ENCODE results near the gene FHOD3. TPM values are rescaled to one million over a fixed set of nuclear protein-coding genes. Genes with fewer than 3 reads are reported as not detected.

The FHOD3 gene
- total and polyA plus RNA-seq, 2 donors (not counting 1 experiment from before 2014, with no cell fraction given): not detected

DNA sequence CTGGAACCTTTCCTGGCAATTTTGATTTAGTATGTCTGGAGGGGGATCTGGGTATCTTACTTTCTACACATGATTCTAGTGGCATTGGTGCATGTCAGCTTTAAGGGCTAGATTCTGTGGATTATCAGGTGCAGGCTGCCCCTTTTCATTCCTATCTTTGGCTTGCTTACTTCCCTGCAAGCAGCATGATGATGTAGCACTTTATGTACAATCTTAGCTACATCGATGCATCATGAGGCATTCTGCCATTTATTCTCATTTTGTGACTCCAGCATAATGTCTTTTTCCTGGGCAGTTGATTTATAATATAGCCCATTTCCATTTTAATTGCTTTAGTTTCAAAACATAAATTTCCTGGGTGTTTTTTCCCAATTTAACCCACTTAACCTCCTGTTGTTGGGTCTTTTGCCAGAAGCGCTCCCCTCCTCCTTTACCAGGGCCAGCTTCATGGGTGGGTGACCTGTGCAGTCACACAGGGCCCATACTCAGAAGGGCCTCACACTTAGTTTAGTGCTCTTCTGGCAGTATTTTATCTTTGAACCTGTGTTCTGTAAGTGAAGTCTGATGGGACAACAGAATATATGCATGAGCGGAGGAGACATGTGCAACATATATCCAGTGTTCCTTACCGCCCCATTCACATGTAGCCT is 495.2 kb downstream of the FHOD3 start:
- Histone ChIP-seq H4K20me1 (ENCODE audit: control insufficient read depth, insufficient read depth, low read length, poor library complexity, severe bottlenecking) (no peaks in the 10 kb centered on the region), H3K79me2 (ENCODE audit: control insufficient read depth, insufficient read depth, low read length) (no peaks in the 10 kb centered on the region), H3K4me1 (ENCODE audit: control insufficient read depth in 2 of 2, insufficient read depth in 2 of 2, low read length in 2 of 2) (no peaks in the 10 kb centered on the region), H2AFZ (ENCODE audit: insufficient read depth, low read depth, low read length, poor library complexity, severe bottlenecking) (no peak overlapping the region), H3K27me3 (replicated peaks in 1 of 4; ENCODE audit: control extremely low read depth in 1 of 4, control insufficient read depth in 3 of 4, insufficient read depth in 4 of 4, low read length in 3 of 4) (no peaks in the 10 kb centered on the region), H3K9me3 (ENCODE audit: control extremely low read depth in 1 of 3, control insufficient read depth in 2 of 3, insufficient read depth in 1 of 3, low read length in 2 of 3) (no peaks in the 10 kb centered on the region), H3K4me2 (replicated peaks; ENCODE audit: low read depth, low read length, poor library complexity, severe bottlenecking) (no peak overlapping the region), H3K9ac (ENCODE audit: low read length) (no peak overlapping the region), H3K36me3 (replicated peaks in 1 of 2; ENCODE audit: control extremely low read depth in 1 of 2, control insufficient read depth in 1 of 2, extremely low read depth in 1 of 2, insufficient read depth in 2 of 2, low read length in 1 of 2) (peaks cover 10 to 33% of the 10 kb centered on the region in 2 experiments), H3K4me3 (ENCODE audit: control extremely low read depth in 1 of 5, extremely low read depth in 1 of 5, insufficient read depth in 1 of 5, low read depth in 2 of 5, low read length in 4 of 5) (no peak overlapping the region), H3K27ac (ENCODE audit: low read length in 2 of 2) (no peak overlapping the region)
- Mint-ChIP-seq H3K27me3 (no peaks in the 10 kb centered on the region), H3K4me3 (no peak overlapping the region), H3K9me3 (ENCODE audit: insufficient read depth) (peaks cover 6% of the 10 kb centered on the region), H3K27ac (no peak overlapping the region), H3K4me1 (no peaks in the 10 kb centered on the region)
- ChIA-PET POLR2A (no interaction called here), CTCF (no interaction called here)
- TF ChIP-seq EZH2 (IDR thresholded peaks at IDR 0.05; ENCODE audit: borderline replicate concordance, insufficient read depth, low read depth, low read length, poor library complexity, severe bottlenecking) (no peak), CTCF (IDR thresholded peaks at IDR 0.05) (no peak)
- ATAC-seq (ENCODE audit: low read depth) (no peak), DNase-seq (no peak)
- intact Hi-C loops (cut with micrococcal nuclease): no loop called here
- 93% methylated on average over 3 of the region's 4 CpGs for WGBS (ENCODE audit: insufficient coverage)

GRCh38 chr18:36798738-36799473 is 501.4 kb downstream of the FHOD3 start:
- H3K4me3 ChIP-seq (ENCODE audit: control extremely low read depth in 1 of 5, extremely low read depth in 1 of 5, insufficient read depth in 1 of 5, low read depth in 2 of 5, low read length in 4 of 5): no peak overlapping the region
- no peak overlapping the region for H3K27ac ChIP-seq (ENCODE audit: low read length in 2 of 2)
- CTCF ChIA-PET: interaction anchor here (1.6 kb wide), 1 partner anchor 11 kb away, joined by 8 read pairs; no protein-coding TSS in a partner anchor
- ATAC-seq (ENCODE audit: low read depth) (no peak), DNase-seq (no peak)
- H3K9ac ChIP-seq (ENCODE audit: low read length): no peak overlapping the region
- no peaks in the 10 kb centered on the region for H3K4me1 ChIP-seq (ENCODE audit: control insufficient read depth in 2 of 2, insufficient read depth in 2 of 2, low read length in 2 of 2)
- 100% methylated on average over 1 of the region's 3 CpGs for WGBS (ENCODE audit: insufficient coverage)
- H3K27me3 Mint-ChIP-seq: no peaks in the 10 kb centered on the region
- POLR2A ChIA-PET: no interaction called here
- intact Hi-C loops (cut with micrococcal nuclease): no loop called here
- H3K4me1 Mint-ChIP-seq: no peaks in the 10 kb centered on the region
- no peak overlapping the region for H3K27ac Mint-ChIP-seq
- TF ChIP-seq EZH2 (IDR thresholded peaks at IDR 0.05; ENCODE audit: borderline replicate concordance, insufficient read depth, low read depth, low read length, poor library complexity, severe bottlenecking) (no peak), CTCF (IDR thresholded peaks at IDR 0.05) (no peak)
- no peaks in the 10 kb centered on the region for H3K9me3 Mint-ChIP-seq (ENCODE audit: insufficient read depth)
- no peaks in the 10 kb centered on the region for H3K27me3 ChIP-seq (replicated peaks in 1 of 4; ENCODE audit: control extremely low read depth in 1 of 4, control insufficient read depth in 3 of 4, insufficient read depth in 4 of 4, low read length in 3 of 4)
- no peaks in the 10 kb centered on the region for H3K9me3 ChIP-seq (ENCODE audit: control extremely low read depth in 1 of 3, control insufficient read depth in 2 of 3, insufficient read depth in 1 of 3, low read length in 2 of 3)
- no peaks in the 10 kb centered on the region for H4K20me1 ChIP-seq (ENCODE audit: control insufficient read depth, insufficient read depth, low read length, poor library complexity, severe bottlenecking)
- no peak overlapping the region for H2AFZ ChIP-seq (ENCODE audit: insufficient read depth, low read depth, low read length, poor library complexity, severe bottlenecking)
- no peak overlapping the region for H3K4me3 Mint-ChIP-seq
- H3K4me2 ChIP-seq (replicated peaks; ENCODE audit: low read depth, low read length, poor library complexity, severe bottlenecking): no peak overlapping the region
- H3K36me3 ChIP-seq (replicated peaks in 1 of 2; ENCODE audit: control extremely low read depth in 1 of 2, control insufficient read depth in 1 of 2, extremely low read depth in 1 of 2, insufficient read depth in 2 of 2, low read length in 1 of 2): peaks cover 4 to 62% of the 10 kb centered on the region in 2 experiments
- no peaks in the 10 kb centered on the region for H3K79me2 ChIP-seq (ENCODE audit: control insufficient read depth, insufficient read depth, low read length)

All from B cell (primary cell).